OCI-LY7 (cell line): ENCODE measurements around the gene XPR1. TPM values are rescaled to one million over a fixed set of nuclear protein-coding genes. Genes with fewer than 3 reads are reported as not detected.

Source experiments
- BruUV-seq: library from RNA; stranded (reverse); fragments of 400-500 nt; replicated peaks from 2 replicates; lab custom pipeline; 2021; lab: Mats Ljungman, UMichigan
- CTCF ChIA-PET: fragments of 300-600 bp; sonication (Branson Sonifier 250); formaldehyde crosslinking; loops from one replicate; lab custom pipeline; 2022; ENCODE audit warnings: antibody characterized with exemption; ENCODE audit not compliant: unreplicated experiment; lab: Charles Lee
- POLR2A ChIA-PET: fragments of 300-600 bp; sonication (Branson Sonifier 250); formaldehyde crosslinking; loops from one replicate; lab custom pipeline; 2022; ENCODE audit warnings: antibody characterized with exemption; lab: Charles Lee
- DNase-seq: peaks from one replicate; pipeline ENCODE4 v3.0.0-alpha.2; 2015; ENCODE audit warnings: low spot score
- H2AFZ ChIP-seq: fragments of 200-600 bp; sonication (generic), shearing (Covaris generic); 2 replicates; pipeline ENCODE4 v1.6.1; 2014; ENCODE audit warnings: mild to moderate bottlenecking, antibody characterized with exemption, low read length, moderate library complexity
- H3K27ac ChIP-seq: fragments of 200-600 bp; sonication (generic); 2 replicates; pipeline ENCODE4 v1.5.1; 2014; ENCODE audit warnings: mixed run types, low read depth, mild to moderate bottlenecking, moderate library complexity, low read length, inconsistent platforms; ENCODE audit not compliant: poor library complexity, severe bottlenecking
- H3K36me3 ChIP-seq: fragments of 200-600 bp; sonication (generic); 2 replicates; pipeline ENCODE4 v1.6.1; 2014; ENCODE audit warnings: mild to moderate bottlenecking, antibody characterized with exemption, low read length, moderate library complexity, mixed read lengths; ENCODE audit not compliant: insufficient read depth
- H3K4me1 ChIP-seq: fragments of 200-600 bp; sonication (generic); 2 replicates; pipeline ENCODE4 v1.5.1; 2014; ENCODE audit warnings: mild to moderate bottlenecking, low read length; ENCODE audit not compliant: insufficient read depth, poor library complexity, severe bottlenecking
- H3K4me2 ChIP-seq: fragments of 200-600 bp; sonication (generic); 2 replicates; pipeline ENCODE4 v1.6.1; 2014; ENCODE audit warnings: mild to moderate bottlenecking, low read length
- H3K4me3 ChIP-seq: fragments of 200-600 bp; sonication (generic); 2 replicates; pipeline ENCODE4 v1.5.1; 2014; ENCODE audit warnings: mild to moderate bottlenecking, low read depth, low read length; ENCODE audit not compliant: poor library complexity, severe bottlenecking
- H3K79me2 ChIP-seq: fragments of 200-600 bp; sonication (generic); 2 replicates; pipeline ENCODE4 v1.6.1; 2016; ENCODE audit warnings: low read depth, mild to moderate bottlenecking, low read length, moderate library complexity, mixed read lengths; ENCODE audit not compliant: insufficient read depth
- H3K9me2 ChIP-seq: fragments of 200-600 bp; sonication (generic); 2 replicates; pipeline ENCODE4 v1.6.1; 2016; ENCODE audit warnings: mild to moderate bottlenecking, low read length, mixed read lengths; ENCODE audit not compliant: insufficient read depth
- H3K9me3 ChIP-seq: fragments of 200-600 bp; sonication (generic); 2 replicates; pipeline ENCODE4 v1.6.1; 2014; ENCODE audit warnings: mild to moderate bottlenecking, mixed run types, low read length, mixed read lengths
- H4K20me1 ChIP-seq: fragments of 200-600 bp; sonication (generic); 2 replicates; pipeline ENCODE4 v1.6.1; 2014; ENCODE audit warnings: mild to moderate bottlenecking, antibody characterized with exemption, low read length, moderate library complexity, mixed read lengths; ENCODE audit not compliant: insufficient read depth
- CTCF ChIP-seq: fragments of 200-600 bp; sonication (generic); conservative IDR thresholded peaks from 2 replicates; pipeline ENCODE4 v1.5.1; 2014; ENCODE audit warnings: mild to moderate bottlenecking, antibody characterized with exemption, low read length, moderate library complexity, mixed read lengths
- EZH2phosphoT487 ChIP-seq: fragments of 200-600 bp; sonication (generic); IDR thresholded peaks from 2 replicates; pipeline ENCODE4 v1.6.1; 2018; ENCODE audit warnings: low read depth, borderline replicate concordance, mild to moderate bottlenecking, mixed run types, antibody characterized with exemption, low read length, moderate library complexity, mixed read lengths
- intact Hi-C: fragments of 100-400 bp; cut with micrococcal nuclease; formaldehyde crosslinking; loops from one replicate; pipeline ENCODE4 v1.10.0; 2022; ENCODE audit not compliant: unreplicated experiment
- total RNA-seq, 2 experiments: library from RNA; depleted of rRNA in 1 of 2; stranded (reverse); fragments of >200 nt in 1 of 2; shearing (Covaris generic) in 1 of 2; gene quantifications; 2 replicates each; pipeline ENCODE4 v1.2.3, GENCODE V29; 2014 to 2022

XPR1 gene
- total RNA-seq, 2 experiments from 2014 or later: 8.6 to 17.2 TPM

GRCh38 chr1:180800945-180801344, 169.1 kb downstream of the XPR1 start:
- Histone ChIP-seq H3K4me2 (no peak overlapping the region), H3K4me3 (no peak overlapping the region), H3K4me1 (no peaks in the 10 kb centered on the region), H4K20me1 (no peaks in the 10 kb centered on the region), H3K9me3 (no peaks in the 10 kb centered on the region), H2AFZ (no peak overlapping the region), H3K36me3 (no peaks in the 10 kb centered on the region), H3K27ac (no peak overlapping the region), H3K79me2 (no peaks in the 10 kb centered on the region), H3K9me2 (no peaks in the 10 kb centered on the region)
- DNase-seq: no peak
- intact Hi-C loops: no loop called here
- BruUV-seq: no TSS peak
- ChIA-PET CTCF (no interaction called here), POLR2A (no interaction called here)
- no peak for TF ChIP-seq CTCF
- no peak for TF ChIP-seq EZH2phosphoT487

- Histone ChIP-seq H3K27ac (no peak overlapping the region), H3K4me1 (no peaks in the 10 kb centered on the region), H3K36me3 (no peaks in the 10 kb centered on the region), H3K9me2 (no peaks in the 10 kb centered on the region), H2AFZ (no peak overlapping the region), H3K4me2 (no peak overlapping the region), H3K9me3 (no peaks in the 10 kb centered on the region), H4K20me1 (no peaks in the 10 kb centered on the region), H3K4me3 (no peak overlapping the region), H3K79me2 (no peaks in the 10 kb centered on the region)
- ChIA-PET POLR2A (no interaction called here), CTCF (no interaction called here)
- DNase-seq: no peak
- intact Hi-C loops: no loop called here
- BruUV-seq: no TSS peak
- TF ChIP-seq CTCF (no peak), EZH2phosphoT487 (no peak)
Observed at GRCh38 chr1:180802813-180803212, 171.0 kb downstream of the XPR1 start.

- DNase-seq: no peak
- no TSS peak for BruUV-seq
- Histone ChIP-seq H3K36me3 (no peaks in the 10 kb centered on the region), H2AFZ (no peak overlapping the region), H3K4me2 (no peak overlapping the region), H3K4me3 (no peak overlapping the region), H3K9me3 (no peaks in the 10 kb centered on the region), H3K27ac (no peak overlapping the region), H3K79me2 (no peaks in the 10 kb centered on the region), H3K4me1 (no peaks in the 10 kb centered on the region), H3K9me2 (no peaks in the 10 kb centered on the region), H4K20me1 (no peaks in the 10 kb centered on the region)
- intact Hi-C loops: no loop called here
- CTCF ChIA-PET: no interaction called here
- POLR2A ChIA-PET: interaction anchor here (1.1 to 1.4 kb wide), 3 partner anchors 13 to 36 kb away, joined by 3 read pairs; no protein-coding TSS in a partner anchor
- TF ChIP-seq EZH2phosphoT487 (no peak), CTCF (no peak)
Observed at GRCh38 chr1:180805316-180805715, 173.5 kb downstream of the XPR1 start.
